H1 (cell line): ENCODE results near the gene HLTF. TPM values are rescaled to one million over a fixed set of nuclear protein-coding genes. Genes with fewer than 3 reads are reported as not detected.

ENCODE experiments used
- CTCF ChIA-PET: fragments of 300-600 bp; sonication (Branson Sonifier 250); formaldehyde crosslinking; loops from one replicate; lab custom pipeline; 2021; ENCODE audit not compliant: partially characterized antibody; lab: Charles Lee
- POLR2A ChIA-PET: fragments of 300-600 bp; sonication (Branson Sonifier 250); formaldehyde crosslinking; loops from one replicate; lab custom pipeline; 2021; ENCODE audit warnings: inconsistent platforms; ENCODE audit not compliant: partially characterized antibody; lab: Charles Lee
- DNase-seq, 2 experiments: peaks; one replicate each; pipeline versions ENCODE4 v3.0.0 to v3.0.0-alpha.2; 2010 to 2022; ENCODE audit warnings: low spot score in 2 of 2, low read depth in 1 of 2, mixed read lengths in 1 of 2
- FAIRE-seq: peaks from 2 replicates; lab custom pipeline; 2011; peaks lifted over from hg19 to GRCh38; lab: Jason Lieb, UNC
- H2AFZ ChIP-seq: 2 replicates; pipeline ENCODE4 v1.8.1; 2012; ENCODE audit warnings: low read length, inconsistent platforms
- H2AK5ac ChIP-seq: 2 replicates; pipeline ENCODE4 v1.6.1; 2013; ENCODE audit warnings: low read depth, low read length
- H2BK120ac ChIP-seq: replicated peaks from 2 replicates; pipeline ENCODE3; 2013; ENCODE audit warnings: low read depth, low read length, inconsistent platforms
- H2BK12ac ChIP-seq: 2 replicates; pipeline ENCODE4 v1.6.1; 2013; ENCODE audit warnings: low read depth, low read length
- H2BK15ac ChIP-seq: 2 replicates; pipeline ENCODE4 v1.6.1; 2013; ENCODE audit warnings: low read length
- H2BK20ac ChIP-seq: 2 replicates; pipeline ENCODE4 v1.6.1; 2013; ENCODE audit warnings: low read length
- H2BK5ac ChIP-seq: 2 replicates; pipeline ENCODE4 v1.6.1; 2013; ENCODE audit warnings: low read depth, low read length
- H3K14ac ChIP-seq: 2 replicates; pipeline ENCODE4 v1.6.1; 2013; ENCODE audit warnings: inconsistent platforms; ENCODE audit not compliant: insufficient read length
- H3K18ac ChIP-seq: 2 replicates; pipeline ENCODE4 v1.6.1; 2013; ENCODE audit warnings: low read length; ENCODE audit errors: extremely low read depth
- H3K23ac ChIP-seq: 2 replicates; pipeline ENCODE4 v1.6.1; 2013; ENCODE audit warnings: inconsistent platforms; ENCODE audit not compliant: insufficient read length
- H3K23me2 ChIP-seq: 2 replicates; pipeline ENCODE4 v1.6.1; 2013; ENCODE audit warnings: low read depth, low read length
- H3K27ac ChIP-seq: 2 replicates; pipeline ENCODE4 v1.6.1; 2011; ENCODE audit warnings: low read depth, low read length, inconsistent platforms
- H3K27me3 ChIP-seq, 4 experiments: replicated peaks in 1 of 4; 1 replicate in 1 of 4; 2 replicates in 3 of 4; pipeline versions ENCODE4 v1.6.1 to v1.8.1; 2011 to 2013; ENCODE audit warnings: low read length in 3 of 4, mild to moderate bottlenecking in 3 of 4, inconsistent platforms in 2 of 4, mixed read lengths in 2 of 4, moderate library complexity in 1 of 4; ENCODE audit not compliant: control insufficient read depth in 3 of 4, insufficient read depth in 3 of 4; ENCODE audit errors: extremely low read depth in 1 of 4
- H3K36me3 ChIP-seq, 4 experiments: 2 replicates each; pipeline versions ENCODE4 v1.6.1 to v1.8.1; 2011 to 2013; ENCODE audit warnings: mild to moderate bottlenecking in 4 of 4, low read length in 3 of 4, moderate library complexity in 2 of 4, control low read depth in 1 of 4, inconsistent platforms in 1 of 4; ENCODE audit not compliant: insufficient read depth in 4 of 4, control insufficient read depth in 2 of 4
- H3K4ac ChIP-seq: replicated peaks from 2 replicates; pipeline ENCODE3; 2013; ENCODE audit warnings: low read length, low read depth, mixed read lengths, inconsistent platforms; ENCODE audit not compliant: insufficient read length
- H3K4me1 ChIP-seq, 4 experiments: replicated peaks in 1 of 4; 1 replicate in 1 of 4; 2 replicates in 3 of 4; pipeline versions ENCODE4 v1.6.1 to v1.8.1; 2011 to 2013; ENCODE audit warnings: low read length in 3 of 4, inconsistent platforms in 2 of 4, mixed read lengths in 1 of 4; ENCODE audit not compliant: insufficient read depth in 4 of 4, control insufficient read depth in 3 of 4
- H3K4me2 ChIP-seq, 2 experiments: 2 replicates each; pipeline versions ENCODE4 v1.6.1 to v1.8.1; 2011 to 2013; ENCODE audit warnings: low read depth in 2 of 2, low read length in 2 of 2, control low read depth in 1 of 2, inconsistent platforms in 1 of 2, mild to moderate bottlenecking in 1 of 2; ENCODE audit not compliant: insufficient read depth in 1 of 2
- H3K4me3 ChIP-seq, 4 experiments: fragments of 200-600, 300-600 bp in 1 of 4; sonication (generic), shearing (Covaris generic), sonication (Bioruptor Twin) in 1 of 4; 2 replicates each; pipeline versions ENCODE4 v1.5.1 to v1.8.1; 2011 to 2016; ENCODE audit warnings: low read length in 4 of 4, low read depth in 3 of 4, control low read depth in 2 of 4, inconsistent platforms in 2 of 4, mild to moderate bottlenecking in 2 of 4, mixed read lengths in 1 of 4, moderate library complexity in 1 of 4; ENCODE audit not compliant: insufficient read depth in 2 of 4; ENCODE audit errors: extremely low read depth in 1 of 4
- H3K56ac ChIP-seq: replicated peaks from 2 replicates; pipeline ENCODE3; 2013; ENCODE audit warnings: low read depth, mild to moderate bottlenecking, mixed read lengths, low read length, inconsistent platforms; ENCODE audit not compliant: insufficient read length
- H3K79me1 ChIP-seq: 2 replicates; pipeline ENCODE4 v1.6.1; 2013; ENCODE audit warnings: low read depth, low read length, control low read depth
- H3K79me2 ChIP-seq, 2 experiments: 2 replicates each; pipeline versions ENCODE4 v1.6.1 to v1.8.1; 2012 to 2013; ENCODE audit warnings: low read length in 2 of 2, mild to moderate bottlenecking in 2 of 2, inconsistent platforms in 1 of 2; ENCODE audit not compliant: insufficient read depth in 2 of 2, control insufficient read depth in 1 of 2
- H3K9ac ChIP-seq, 4 experiments: replicated peaks in 1 of 4; 1 replicate in 1 of 4; 2 replicates in 3 of 4; pipeline versions ENCODE4 v1.6.1 to v1.8.1; 2011 to 2013; ENCODE audit warnings: low read depth in 3 of 4, low read length in 3 of 4, control low read depth in 2 of 4, mild to moderate bottlenecking in 2 of 4, moderate library complexity in 2 of 4, inconsistent platforms in 1 of 4; ENCODE audit errors: extremely low read depth in 1 of 4
- H3K9me3 ChIP-seq, 2 experiments: 2 replicates each; pipeline versions ENCODE4 v1.6.1 to v1.8.1; 2012 to 2013; ENCODE audit warnings: mild to moderate bottlenecking in 2 of 2, moderate library complexity in 2 of 2, control low read depth in 1 of 2, inconsistent platforms in 1 of 2, low read depth in 1 of 2, low read length in 1 of 2, mixed read lengths in 1 of 2; ENCODE audit not compliant: insufficient read depth in 2 of 2
- H4K20me1 ChIP-seq, 2 experiments: replicated peaks in 1 of 2; 2 replicates each; pipeline versions ENCODE3 to v1.8.1; 2011 to 2013; ENCODE audit warnings: inconsistent platforms in 2 of 2, low read length in 2 of 2, mild to moderate bottlenecking in 1 of 2; ENCODE audit not compliant: insufficient read depth in 2 of 2, control insufficient read depth in 1 of 2
- H4K5ac ChIP-seq: 2 replicates; pipeline ENCODE4 v1.6.1; 2013; ENCODE audit warnings: low read length, low read depth, mixed read lengths, inconsistent platforms; ENCODE audit not compliant: insufficient read length
- H4K8ac ChIP-seq: 2 replicates; pipeline ENCODE4 v1.8.0; 2013; ENCODE audit warnings: mild to moderate bottlenecking, moderate library complexity, low read length, inconsistent platforms; ENCODE audit not compliant: insufficient read depth; ENCODE audit errors: extremely low read depth
- H4K91ac ChIP-seq: replicated peaks from 2 replicates; pipeline ENCODE3; 2013; ENCODE audit warnings: low read length, mixed read lengths, inconsistent platforms; ENCODE audit not compliant: insufficient read length
- KDM5A ChIP-seq: fragments of 200-600 bp; IDR thresholded peaks from 2 replicates; pipeline ENCODE4 v1.7.1; 2012; ENCODE audit warnings: mild to moderate bottlenecking, low read length, inconsistent platforms, mixed read lengths
- POU5F1 ChIP-seq: IDR thresholded peaks from 2 replicates; pipeline ENCODE4 v1.6.1; 2011; ENCODE audit warnings: low read depth, mild to moderate bottlenecking, low read length, moderate library complexity
- WGBS, 2 experiments: shearing (Covaris generic) in 1 of 2; methylation state at CpG; one replicate each; pipeline versions ENCODE4 v1.1.6 to v1.1.7; 2013 to 2015; ENCODE audit warnings: low lambda C conversion rate in 2 of 2, mixed read lengths in 2 of 2, inconsistent platforms in 1 of 2, low coverage in 1 of 2, missing lambda C conversion rate in 1 of 2; ENCODE audit not compliant: insufficient replicate concordance in 2 of 2, insufficient coverage in 1 of 2, insufficient read length in 1 of 2; ENCODE audit errors: extremely low coverage in 1 of 2, missing lambda C conversion rate in 1 of 2; 5-methylcytosine and 5-hydroxymethylcytosine counted together
- polyA plus RNA-seq, 7 experiments: library from polyadenylated mRNA; depleted of rRNA in 3 of 7; stranded (reverse) in 5 of 7; unstranded in 2 of 7; fragments of >200 nt in 5 of 7; fragments of 200-250 nt in 2 of 7; gene quantifications; 1 replicate in 5 of 7; 2 replicates in 1 of 7; 4 replicates in 1 of 7; pipeline versions ENCODE4 v1.2.1 to v1.2.3, GENCODE V29; 2011 to 2013; ENCODE audit warnings: missing spikeins in 2 of 7, mixed read lengths in 2 of 7
- total RNA-seq: library from RNA; stranded (reverse); fragmentation: NEBNext Ultra II Directional; extraction: Animal tissue kit (Norgen Biotek cat#: 25700); gene quantifications from 2 replicates; pipeline ENCODE4 v1.2.1, GENCODE V29; 2021
- TF ChIP-seq, protein P1 (sequence below): IDR thresholded peaks from 2 replicates; pipeline ENCODE4 v1.6.1; 2012; ENCODE audit warnings: inconsistent platforms

HLTF gene
- total and polyA plus RNA-seq, 2 of the 8 experiments (the other 6 are each of a cell fraction or from before 2014, with no cell fraction given), result 18.1 to 60.3 TPM

- Histone ChIP-seq H3K4me2 (no peak overlapping the region), H4K91ac (no peak overlapping the region), H3K23ac (no peak overlapping the region), H4K20me1 (no peaks in the 10 kb centered on the region), H3K79me2 (no peaks in the 10 kb centered on the region), H3K18ac (no peak overlapping the region), H3K4me3 (no peak overlapping the region), H4K8ac (no peak overlapping the region), H3K4ac (no peak overlapping the region), H3K9ac (no peak overlapping the region), H3K23me2 (no peaks in the 10 kb centered on the region), H2BK5ac (no peak overlapping the region), H2BK15ac (no peak overlapping the region), H3K14ac (no peak overlapping the region), H3K79me1 (no peaks in the 10 kb centered on the region), H3K9me3 (no peaks in the 10 kb centered on the region), H3K56ac (no peak overlapping the region), H3K27ac (no peak overlapping the region), H3K36me3 (peaks cover 0 to 20% (median 5%) of the 10 kb centered on the region in 4 experiments; a peak in 4 of 8 replicates)
- FAIRE-seq, result no peak
- ChIA-PET CTCF (no interaction called here), POLR2A (no interaction called here)
- TF ChIP-seq POU5F1 (no peak), KDM5A (no peak)
- TF ChIP-seq, protein P1, sequence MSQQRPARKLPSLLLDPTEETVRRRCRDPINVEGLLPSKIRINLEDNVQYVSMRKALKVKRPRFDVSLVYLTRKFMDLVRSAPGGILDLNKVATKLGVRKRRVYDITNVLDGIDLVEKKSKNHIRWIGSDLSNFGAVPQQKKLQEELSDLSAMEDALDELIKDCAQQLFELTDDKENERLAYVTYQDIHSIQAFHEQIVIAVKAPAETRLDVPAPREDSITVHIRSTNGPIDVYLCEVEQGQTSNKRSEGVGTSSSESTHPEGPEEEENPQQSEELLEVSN, result no peak
- TF ChIP-seq, all 59 proteins: peak for 0
- WGBS, 2 experiments, result 86% methylated on average over 7 of the region's 7 CpGs; no CpG with 5 or more reads in 1 of the 2 experiments
- Histone ChIP-seq H2BK12ac (no peak overlapping the region), H2BK20ac (no peak overlapping the region), H2AFZ (no peak overlapping the region), H4K5ac (no peak overlapping the region), H3K4me1 (peaks cover 0 to 9% (median 2%) of the 10 kb centered on the region in 4 experiments; a peak in 2 of 7 replicates), H2BK120ac (no peak overlapping the region), H2AK5ac (no peak overlapping the region), H3K27me3 (no peaks in the 10 kb centered on the region)
- no peak for DNase-seq
These were observed 78.6 kb downstream of the HLTF start for GRCh38 chr3:149007567-149008257.
